H1 (cell line): ENCODE results near the gene NAT9. TPM values are rescaled to one million over a fixed set of nuclear protein-coding genes. Genes with fewer than 3 reads are reported as not detected.

Source experiments
- polyA plus RNA-seq, 7 experiments: library from polyadenylated mRNA; depleted of rRNA in 3 of 7; stranded (reverse) in 5 of 7; unstranded in 2 of 7; fragments of >200 nt in 5 of 7; fragments of 200-250 nt in 2 of 7; gene quantifications; 1 replicate in 5 of 7; 2 replicates in 1 of 7; 4 replicates in 1 of 7; pipeline versions ENCODE4 v1.2.1 to v1.2.3, GENCODE V29; 2011 to 2013; ENCODE audit warnings: missing spikeins in 2 of 7, mixed read lengths in 2 of 7
- total RNA-seq: library from RNA; stranded (reverse); fragmentation: NEBNext Ultra II Directional; extraction: Animal tissue kit (Norgen Biotek cat#: 25700); gene quantifications from 2 replicates; pipeline ENCODE4 v1.2.1, GENCODE V29; 2021
- TF ChIP-seq, protein P1 (sequence below): IDR thresholded peaks from 2 replicates; pipeline ENCODE4 v1.6.1; 2011; ENCODE audit warnings: low read length, improper control_type of control experiment

Gene NAT9
- total and polyA plus RNA-seq, 2 of the 8 experiments (the other 6 are each of a cell fraction or from before 2014, with no cell fraction given) = 32.3 to 42.7 TPM

GRCh38 chr17:74798239-74798707 is 22.1 kb upstream of the NAT9 start (continued):
- TF ChIP-seq, protein P1, sequence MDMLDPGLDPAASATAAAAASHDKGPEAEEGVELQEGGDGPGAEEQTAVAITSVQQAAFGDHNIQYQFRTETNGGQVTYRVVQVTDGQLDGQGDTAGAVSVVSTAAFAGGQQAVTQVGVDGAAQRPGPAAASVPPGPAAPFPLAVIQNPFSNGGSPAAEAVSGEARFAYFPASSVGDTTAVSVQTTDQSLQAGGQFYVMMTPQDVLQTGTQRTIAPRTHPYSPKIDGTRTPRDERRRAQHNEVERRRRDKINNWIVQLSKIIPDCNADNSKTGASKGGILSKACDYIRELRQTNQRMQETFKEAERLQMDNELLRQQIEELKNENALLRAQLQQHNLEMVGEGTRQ = no peak
